Ovary (tissue), 9 donors: Measurements from ENCODE around the gene FSTL3. TPM values are rescaled to one million over a fixed set of nuclear protein-coding genes. Genes with fewer than 3 reads are reported as not detected.
A peak's percentile ranks its signal among the peaks of the same experiment; 100 is the strongest.
"Not testable (repeated sequence)": the region's sequence is repeated elsewhere in the genome, so short reads cannot be mapped to it uniquely, and the experiment has no call there.

Experiments
- DNase-seq, 5 donors: peaks; one replicate each; pipeline ENCODE4 v3.0.0-alpha.2; 2019 to 2020
- H3K27ac ChIP-seq, 2 donors: fragments of 200-600 bp; one replicate each; pipeline versions ENCODE4 v1.5.1 to v1.8.0; 2019 to 2022
- H3K27me3 ChIP-seq: fragments of 200-600 bp; one replicate; pipeline ENCODE4 v1.8.0; 2022
- H3K36me3 ChIP-seq: fragments of 200-600 bp; sonication (generic); one replicate; pipeline ENCODE4 v1.5.1; 2019
- H3K4me1 ChIP-seq: one replicate; pipeline ENCODE4 v1.8.1; 2013; ENCODE audit warnings: mild to moderate bottlenecking, moderate library complexity; ENCODE audit not compliant: insufficient read depth
- H3K4me3 ChIP-seq: fragments of 200-600 bp; sonication (generic); one replicate; pipeline ENCODE4 v1.5.1; 2017
- H3K9me3 ChIP-seq, 2 donors: fragments of 200-600 bp in 1 of 2; sonication (generic) in 1 of 2; one replicate each; pipeline versions ENCODE4 v1.5.1 to v1.8.1; 2013 to 2019; ENCODE audit warnings: mild to moderate bottlenecking in 1 of 2, moderate library complexity in 1 of 2
- EP300 ChIP-seq: sonication (generic); formaldehyde crosslinking; IDR thresholded peaks from one replicate; pipeline ENCODE4 v1.6.1; 2017; ENCODE audit warnings: antibody characterized with exemption
- POLR2A ChIP-seq: fragments of 450-650 bp; IDR thresholded peaks from one replicate; pipeline ENCODE4 v1.6.1; 2017; ENCODE audit warnings: antibody characterized with exemption, mild to moderate bottlenecking, moderate library complexity
- WGBS, 3 donors: extraction: QIAGEN DNeasy Blood & Tissue Kit in 1 of 3; methylation state at CpG; one replicate each; pipeline versions ENCODE4 v1.1.5 to v1.1.7; 2013 to 2017; 5-methylcytosine and 5-hydroxymethylcytosine counted together
- intact Hi-C, 4 donors: fragments of 100-400 bp; cut with DNase I; formaldehyde crosslinking; loops; one replicate each; pipeline versions ENCODE4 v1.11.0 to v1.15.1; 2022 to 2023
- polyA plus RNA-seq, 2 donors: library from polyadenylated mRNA; stranded (reverse); fragments of 200-250 nt in 1 of 2; fragments of 350-450 nt in 1 of 2; fragmentation: Illumina TruSeq in 1 of 2; extraction: RNeasy Lipid Tissue Mini Kit (QIAGEN cat#74804) in 1 of 2; gene quantifications; one replicate each; pipeline ENCODE4 v1.2.3, GENCODE V29; 2013 to 2014
- total RNA-seq, 7 donors: library from RNA; depleted of rRNA in 2 of 7; stranded (reverse); fragments of >200 nt in 2 of 7; fragmentation: NEBNext Ultra II Directional in 3 of 7; extraction: Animal tissue kit (Norgen Biotek cat#: 25700) in 3 of 7; gene quantifications; one replicate each; pipeline versions ENCODE4 v1.1.0 to v1.2.4, GENCODE V29; 2016 to 2023
- TF ChIP-seq, protein P1 (sequence below), 3 donors: fragments of 450-650 bp in 2 of 3; fragments of 200-600 bp in 1 of 3; IDR thresholded peaks; one replicate each; pipeline versions ENCODE4 v1.5.1 to v1.8.0; 2016 to 2022; ENCODE audit warnings: antibody characterized with exemption in 3 of 3, mild to moderate bottlenecking in 1 of 3
- donor health status: DM: no; HTN: no; CAD: no; lungs with moderate emphysema.
- donor health status: DM: no; HTN: no; CAD: no.
- donor health status: Bipolar disorder and iron deficiency.
- donor health status: DM: yes; HTN: yes; CAD: no.
- donor health status: DM: no; HTN: no; CAD: no.
- donor health status: DM: yes; HTN: yes; CAD: no.

Gene FSTL3
- total and polyA plus RNA-seq, 9 donors = 16.9 to 141 (median 39.9) TPM

DNA sequence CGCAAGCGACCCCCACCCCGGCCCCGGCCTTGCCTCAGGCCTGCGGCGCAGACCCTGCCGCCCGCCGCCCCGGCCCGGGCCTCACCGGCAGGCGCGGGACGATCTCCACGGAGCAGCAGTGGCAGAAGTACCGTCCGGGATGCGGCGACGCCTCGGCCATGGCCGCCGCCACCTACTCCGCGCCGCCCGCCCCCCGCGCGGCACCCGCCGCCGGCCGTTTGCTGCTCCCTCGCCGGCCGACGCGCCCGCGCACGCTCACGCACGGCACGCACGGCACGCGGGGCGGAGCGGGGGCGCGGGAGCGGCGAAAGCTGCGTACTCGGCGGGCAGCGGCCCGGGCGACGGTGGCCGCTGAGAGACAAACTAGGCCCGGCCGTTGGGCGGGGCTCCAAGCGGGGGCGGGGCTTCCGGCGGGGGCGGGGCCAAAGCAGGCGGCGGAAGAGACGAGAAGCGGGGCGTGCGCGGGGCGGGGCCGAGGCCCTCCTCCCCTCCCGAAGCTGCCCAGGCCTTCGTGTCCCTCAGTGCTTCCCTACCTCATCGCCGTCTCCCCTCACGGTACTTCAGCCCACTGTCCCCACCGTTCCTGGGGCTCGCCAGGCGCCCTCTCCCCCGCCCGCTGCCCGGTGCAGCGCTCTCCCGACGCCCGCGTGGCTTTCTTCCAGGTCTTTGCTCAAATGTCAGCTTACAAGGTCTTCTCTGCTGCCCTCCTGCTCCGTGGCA is 13.1 kb upstream of the FSTL3 start, which contains the start of gene RNF126:
Gene RNF126 (minus strand): TSS at position 253 of the 720 bp plus-strand sequence. CDS start 93 bp downstream, at position 160.
- 0 to 1% (median 1%) methylated on average over 35 to 97 of the region's 97 CpGs for WGBS, 3 donors
- H3K27me3 ChIP-seq = no peaks in the 10 kb centered on the region
- H3K36me3 ChIP-seq = no peaks in the 10 kb centered on the region
- no peaks in the 10 kb centered on the region for H3K9me3 ChIP-seq
- H3K27ac ChIP-seq = peak within 1 kb of the TSS; percentile 69 to 84
- intact Hi-C loops = loop anchor here in 2 of 4 donors (5.0 to 10.0 kb wide), 2 partner anchors 69 to 232 kb away; partner anchors contain the start of genes MED16 (in 1 of the 2) and RNU6-9 (in 1 of the 2)
- peak; percentile 87 to 97 (median 93) for DNase-seq
- TF ChIP-seq, protein P1, sequence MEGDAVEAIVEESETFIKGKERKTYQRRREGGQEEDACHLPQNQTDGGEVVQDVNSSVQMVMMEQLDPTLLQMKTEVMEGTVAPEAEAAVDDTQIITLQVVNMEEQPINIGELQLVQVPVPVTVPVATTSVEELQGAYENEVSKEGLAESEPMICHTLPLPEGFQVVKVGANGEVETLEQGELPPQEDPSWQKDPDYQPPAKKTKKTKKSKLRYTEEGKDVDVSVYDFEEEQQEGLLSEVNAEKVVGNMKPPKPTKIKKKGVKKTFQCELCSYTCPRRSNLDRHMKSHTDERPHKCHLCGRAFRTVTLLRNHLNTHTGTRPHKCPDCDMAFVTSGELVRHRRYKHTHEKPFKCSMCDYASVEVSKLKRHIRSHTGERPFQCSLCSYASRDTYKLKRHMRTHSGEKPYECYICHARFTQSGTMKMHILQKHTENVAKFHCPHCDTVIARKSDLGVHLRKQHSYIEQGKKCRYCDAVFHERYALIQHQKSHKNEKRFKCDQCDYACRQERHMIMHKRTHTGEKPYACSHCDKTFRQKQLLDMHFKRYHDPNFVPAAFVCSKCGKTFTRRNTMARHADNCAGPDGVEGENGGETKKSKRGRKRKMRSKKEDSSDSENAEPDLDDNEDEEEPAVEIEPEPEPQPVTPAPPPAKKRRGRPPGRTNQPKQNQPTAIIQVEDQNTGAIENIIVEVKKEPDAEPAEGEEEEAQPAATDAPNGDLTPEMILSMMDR (IDR thresholded peaks at IDR 0.05) = no peak
- peak; percentile 41 for TF ChIP-seq POLR2A
- no peak for TF ChIP-seq EP300
- H3K4me1 ChIP-seq = peaks cover 26% of the 10 kb centered on the region
- H3K4me3 ChIP-seq = peak within 1 kb of the TSS; percentile 86

DNA sequence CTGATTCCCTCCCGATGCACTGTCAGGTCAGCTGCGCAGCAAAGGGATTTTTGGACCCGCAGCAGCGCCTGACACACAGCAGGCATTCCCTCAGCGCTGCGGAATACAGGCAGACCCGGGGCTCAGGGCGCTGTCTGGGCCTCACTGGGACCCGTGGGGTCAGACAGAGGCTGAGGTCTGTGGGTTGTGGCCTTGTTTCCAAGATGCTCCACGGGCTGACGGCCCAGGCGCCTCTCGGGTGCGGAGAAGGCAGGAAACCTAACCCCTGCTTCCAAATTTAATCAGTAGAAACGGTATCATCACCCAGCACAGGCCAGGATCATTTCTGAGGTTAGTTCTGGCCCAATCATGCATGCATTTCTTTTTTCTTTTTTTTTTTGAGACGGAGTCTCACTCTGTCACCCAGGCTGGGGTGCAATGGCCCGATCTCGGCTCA is 12.5 kb upstream of the FSTL3 start:
- Histone ChIP-seq H3K27ac (peak overlapping the region; percentile 64 to 84), H3K4me1 (peaks cover 26% of the 10 kb centered on the region), H3K36me3 (no peaks in the 10 kb centered on the region), H3K9me3 (no peaks in the 10 kb centered on the region), H3K27me3 (no peaks in the 10 kb centered on the region), H3K4me3 (peak overlapping the region; percentile 54)
- intact Hi-C loops = loop anchor here in 3 of 4 donors (2.0 to 10.0 kb wide), 3 partner anchors 69 to 231 kb away; partner anchors contain the start of genes MED16 (in 1 of the 3) and RNU6-9 (in 1 of the 3)
- no peak for DNase-seq
- 12 to 31% (median 23%) methylated on average over 18 of the region's 18 CpGs for WGBS, 3 donors
- TF ChIP-seq EP300 = no peak
- TF ChIP-seq, protein P1 (IDR thresholded peaks at IDR 0.05) = no peak
- TF ChIP-seq POLR2A = no peak

DNA sequence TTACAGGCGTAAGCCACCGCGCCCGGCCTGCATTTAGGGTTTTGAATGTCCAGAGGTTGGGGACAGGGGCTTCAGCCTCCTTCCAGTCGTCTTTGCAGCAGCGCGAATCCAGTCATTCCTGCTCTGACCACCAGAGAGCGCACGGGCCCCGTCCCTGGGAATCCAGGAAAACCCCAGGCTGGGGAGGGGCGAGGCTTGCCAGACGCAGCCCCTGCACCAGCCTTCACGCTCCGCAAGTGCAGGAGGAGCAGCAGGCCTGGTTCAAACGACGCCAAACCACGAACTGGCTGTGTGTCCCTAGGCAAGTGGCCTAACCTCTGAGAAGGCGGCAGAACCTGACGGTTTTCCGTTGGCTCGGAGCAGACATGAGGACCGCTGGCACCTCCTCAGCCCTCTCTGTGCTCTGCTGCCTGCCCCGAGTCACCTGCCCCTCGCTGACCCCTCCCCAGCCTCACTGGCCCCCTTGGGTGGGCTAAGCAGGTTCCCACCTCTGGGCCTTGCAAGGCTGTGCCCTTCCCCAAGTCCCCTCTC is 11.2 kb upstream of the FSTL3 start:
- intact Hi-C loops = loop anchor here (2.0 to 10.0 kb wide), 3 partner anchors 67 to 230 kb away; partner anchors contain the start of genes MED16 (in 1 of the 4) and RNU6-9 (in 1 of the 4)
- DNase-seq = peak; percentile 75 to 89 (median 87)
- peaks cover 21% of the 10 kb centered on the region for H3K4me1 ChIP-seq

DNA sequence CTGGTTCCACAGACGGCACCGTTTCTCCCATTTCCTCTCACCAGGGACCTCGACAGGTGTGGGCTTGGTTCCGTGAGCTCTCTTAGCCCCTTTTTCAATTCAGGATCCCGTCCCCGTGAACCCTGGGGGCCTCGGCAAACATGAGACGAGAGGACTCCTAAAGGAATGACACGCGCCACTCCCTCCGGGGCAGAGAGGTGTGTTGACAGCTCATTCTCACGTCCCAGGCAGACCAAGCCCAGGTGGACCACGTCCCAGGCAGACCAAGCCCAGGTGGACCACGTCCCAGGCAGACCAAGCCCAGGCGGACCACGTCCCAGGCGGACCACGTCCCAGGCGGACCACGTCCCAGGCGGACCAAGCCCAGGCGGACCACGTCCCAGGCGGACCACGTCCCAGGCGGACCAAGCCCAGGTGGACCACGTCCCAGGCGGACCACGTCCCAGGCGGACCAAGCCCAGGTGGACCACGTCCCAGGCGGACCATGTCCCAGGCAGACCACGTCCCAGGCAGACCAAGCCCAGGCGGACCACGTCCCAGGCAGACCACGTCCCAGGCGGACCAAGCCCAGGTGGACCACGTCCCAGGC is 9.1 kb upstream of the FSTL3 start:
- WGBS, 3 donors = 84 to 92% (median 87%) methylated on average over 25 to 32 of the region's 38 CpGs
- H3K36me3 ChIP-seq, H3K4me3 ChIP-seq, H3K27ac ChIP-seq, H3K27me3 ChIP-seq, H3K4me1 ChIP-seq, H3K9me3 ChIP-seq, DNase-seq: not testable (repeated sequence)
- intact Hi-C loops = loop anchor here in 2 of 4 donors (5.0 to 10.0 kb wide), 2 partner anchors 65 to 228 kb away; partner anchors contain the start of genes MED16 (in 1 of the 2) and RNU6-9 (in 1 of the 2)

More for the DNA sequence above, 11.2 kb upstream of the FSTL3 start:
- Histone ChIP-seq H3K27ac (no peak overlapping the region), H3K9me3 (no peaks in the 10 kb centered on the region), H3K4me3 (no peak overlapping the region), H3K36me3 (no peaks in the 10 kb centered on the region), H3K27me3 (no peaks in the 10 kb centered on the region)
- 6 to 9% (median 7%) methylated on average over 21 to 24 of the region's 24 CpGs for WGBS, 3 donors
- TF ChIP-seq POLR2A (no peak), EP300 (no peak)
- TF ChIP-seq, protein P1 (IDR thresholded peaks at IDR 0.05) = peak; percentile 91 to 99 (median 96)

DNA sequence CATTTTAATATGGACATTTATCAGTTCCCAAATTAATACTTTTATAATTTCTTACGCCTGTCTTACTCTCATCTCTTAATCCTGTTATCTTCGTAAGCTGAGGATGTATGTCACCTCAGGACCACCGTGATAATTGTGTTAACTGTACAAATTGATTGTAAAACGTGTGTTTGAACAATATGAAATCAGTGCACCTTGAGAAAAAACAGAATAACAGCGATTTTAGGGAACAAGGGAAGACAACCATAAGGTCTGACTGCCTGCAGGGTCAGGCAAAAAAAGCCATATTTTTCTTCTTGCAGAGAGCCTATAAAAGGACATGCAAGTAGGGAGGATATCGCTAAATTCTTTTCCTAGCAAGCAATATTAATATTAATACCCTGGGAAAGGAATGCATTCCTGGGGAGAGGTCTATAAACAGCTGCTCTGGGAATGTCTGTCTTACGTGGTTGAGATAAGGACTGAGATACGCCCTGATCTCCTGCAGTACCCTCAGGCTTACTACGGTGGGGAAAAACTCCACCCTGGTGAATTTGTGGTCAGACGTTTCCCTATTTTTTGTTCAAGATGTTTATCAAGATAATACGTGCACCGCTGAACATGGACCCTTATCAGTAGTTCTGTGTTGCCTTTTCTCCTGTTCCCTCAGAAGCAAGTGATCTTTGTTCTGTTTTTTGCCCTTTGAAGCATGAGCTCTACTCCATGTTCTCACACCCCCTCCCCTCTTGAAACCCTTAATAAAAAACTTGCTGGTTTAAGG is 7.3 kb upstream of the FSTL3 start:
- intact Hi-C loops = loop anchor here in 2 of 4 donors (5.0 to 10.0 kb wide), 2 partner anchors 63 to 226 kb away; partner anchors contain the start of genes MED16 (in 1 of the 2) and RNU6-9 (in 1 of the 2)
- not testable (repeated sequence) for DNase-seq, H3K4me3 ChIP-seq, H3K27ac ChIP-seq, H3K36me3 ChIP-seq, H3K27me3 ChIP-seq, H3K9me3 ChIP-seq, H3K4me1 ChIP-seq
- 50 to 58% (median 51%) methylated on average over 12 of the region's 12 CpGs for WGBS, 3 donors
